OCI-LY7 (cell line): ENCODE measurements around the gene CPNE2. TPM values are rescaled to one million over a fixed set of nuclear protein-coding genes. Genes with fewer than 3 reads are reported as not detected.

Source experiments
- BruUV-seq: library from RNA; stranded (reverse); fragments of 400-500 nt; replicated peaks from 2 replicates; lab custom pipeline; 2021; lab: Mats Ljungman, UMichigan
- CTCF ChIA-PET: fragments of 300-600 bp; sonication (Branson Sonifier 250); formaldehyde crosslinking; loops from one replicate; lab custom pipeline; 2022; ENCODE audit warnings: antibody characterized with exemption; ENCODE audit not compliant: unreplicated experiment; lab: Charles Lee
- POLR2A ChIA-PET: fragments of 300-600 bp; sonication (Branson Sonifier 250); formaldehyde crosslinking; loops from one replicate; lab custom pipeline; 2022; ENCODE audit warnings: antibody characterized with exemption; lab: Charles Lee
- DNase-seq: peaks from one replicate; pipeline ENCODE4 v3.0.0-alpha.2; 2015; ENCODE audit warnings: low spot score
- H2AFZ ChIP-seq: fragments of 200-600 bp; sonication (generic), shearing (Covaris generic); 2 replicates; pipeline ENCODE4 v1.6.1; 2014; ENCODE audit warnings: mild to moderate bottlenecking, antibody characterized with exemption, low read length, moderate library complexity
- H3K27ac ChIP-seq: fragments of 200-600 bp; sonication (generic); 2 replicates; pipeline ENCODE4 v1.5.1; 2014; ENCODE audit warnings: mixed run types, low read depth, mild to moderate bottlenecking, moderate library complexity, low read length, inconsistent platforms; ENCODE audit not compliant: poor library complexity, severe bottlenecking
- H3K36me3 ChIP-seq: fragments of 200-600 bp; sonication (generic); 2 replicates; pipeline ENCODE4 v1.6.1; 2014; ENCODE audit warnings: mild to moderate bottlenecking, antibody characterized with exemption, low read length, moderate library complexity, mixed read lengths; ENCODE audit not compliant: insufficient read depth
- H3K4me1 ChIP-seq: fragments of 200-600 bp; sonication (generic); 2 replicates; pipeline ENCODE4 v1.5.1; 2014; ENCODE audit warnings: mild to moderate bottlenecking, low read length; ENCODE audit not compliant: insufficient read depth, poor library complexity, severe bottlenecking
- H3K4me2 ChIP-seq: fragments of 200-600 bp; sonication (generic); 2 replicates; pipeline ENCODE4 v1.6.1; 2014; ENCODE audit warnings: mild to moderate bottlenecking, low read length
- H3K4me3 ChIP-seq: fragments of 200-600 bp; sonication (generic); 2 replicates; pipeline ENCODE4 v1.5.1; 2014; ENCODE audit warnings: mild to moderate bottlenecking, low read depth, low read length; ENCODE audit not compliant: poor library complexity, severe bottlenecking
- H3K79me2 ChIP-seq: fragments of 200-600 bp; sonication (generic); 2 replicates; pipeline ENCODE4 v1.6.1; 2016; ENCODE audit warnings: low read depth, mild to moderate bottlenecking, low read length, moderate library complexity, mixed read lengths; ENCODE audit not compliant: insufficient read depth
- H3K9me2 ChIP-seq: fragments of 200-600 bp; sonication (generic); 2 replicates; pipeline ENCODE4 v1.6.1; 2016; ENCODE audit warnings: mild to moderate bottlenecking, low read length, mixed read lengths; ENCODE audit not compliant: insufficient read depth
- H3K9me3 ChIP-seq: fragments of 200-600 bp; sonication (generic); 2 replicates; pipeline ENCODE4 v1.6.1; 2014; ENCODE audit warnings: mild to moderate bottlenecking, mixed run types, low read length, mixed read lengths
- H4K20me1 ChIP-seq: fragments of 200-600 bp; sonication (generic); 2 replicates; pipeline ENCODE4 v1.6.1; 2014; ENCODE audit warnings: mild to moderate bottlenecking, antibody characterized with exemption, low read length, moderate library complexity, mixed read lengths; ENCODE audit not compliant: insufficient read depth
- EZH2phosphoT487 ChIP-seq: fragments of 200-600 bp; sonication (generic); IDR thresholded peaks from 2 replicates; pipeline ENCODE4 v1.6.1; 2018; ENCODE audit warnings: low read depth, borderline replicate concordance, mild to moderate bottlenecking, mixed run types, antibody characterized with exemption, low read length, moderate library complexity, mixed read lengths
- intact Hi-C: fragments of 100-400 bp; cut with micrococcal nuclease; formaldehyde crosslinking; loops from one replicate; pipeline ENCODE4 v1.10.0; 2022; ENCODE audit not compliant: unreplicated experiment
- total RNA-seq, 2 experiments: library from RNA; depleted of rRNA in 1 of 2; stranded (reverse); fragments of >200 nt in 1 of 2; shearing (Covaris generic) in 1 of 2; gene quantifications; 2 replicates each; pipeline ENCODE4 v1.2.3, GENCODE V29; 2014 to 2022
- TF ChIP-seq, protein P1 (sequence below): fragments of 200-600 bp; sonication (generic); conservative IDR thresholded peaks from 2 replicates; pipeline ENCODE4 v1.5.1; 2014; ENCODE audit warnings: mild to moderate bottlenecking, antibody characterized with exemption, low read length, moderate library complexity, mixed read lengths

CPNE2 gene
- total RNA-seq, 2 experiments from 2014 or later: 14.4 to 44.7 TPM

DNA sequence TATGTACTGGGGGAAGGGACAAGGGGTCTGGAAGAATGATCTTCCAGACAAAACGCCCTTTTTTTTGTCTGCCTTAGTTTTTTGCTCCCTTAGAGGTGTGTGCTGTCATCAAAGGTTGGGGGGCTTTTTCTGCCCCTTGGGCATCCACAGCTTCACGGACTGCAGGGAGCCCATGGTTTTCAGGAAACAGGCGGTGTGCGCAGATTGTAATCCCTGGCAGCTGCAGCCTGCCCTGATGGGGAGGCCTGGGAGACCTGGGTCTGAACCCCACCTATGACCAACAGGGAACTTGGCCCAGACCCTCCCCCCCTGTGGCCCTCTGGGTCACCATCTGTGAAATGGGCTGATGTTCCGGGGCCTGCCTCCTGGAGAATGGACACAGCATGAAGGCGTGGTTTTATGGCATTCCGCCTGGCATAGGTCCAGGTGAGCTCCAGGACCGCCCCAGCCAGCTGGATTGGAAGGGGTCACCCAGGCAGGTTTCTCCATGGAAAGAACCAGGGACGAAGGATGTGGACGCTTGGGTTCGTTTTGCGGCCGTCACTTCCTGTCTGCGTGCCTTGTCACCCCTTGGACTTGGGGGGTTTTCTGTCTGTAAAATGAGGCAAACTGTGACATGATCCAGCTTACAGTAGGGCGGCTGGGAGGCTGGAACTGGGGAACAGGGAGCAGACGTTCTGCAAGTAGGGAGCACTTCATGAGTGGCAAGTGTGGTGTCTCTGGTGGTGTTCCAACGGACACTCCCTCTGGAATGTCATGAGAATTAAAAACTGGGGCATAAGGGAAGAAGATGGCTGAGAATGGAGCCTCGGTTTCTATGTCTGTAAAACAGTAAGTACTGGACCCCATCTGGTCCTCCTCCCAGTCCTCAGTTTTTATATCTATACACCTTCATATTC, 1.5 kb downstream of the CPNE2 start:
- Histone ChIP-seq H3K79me2 (no peaks in the 10 kb centered on the region), H3K4me2 (peak overlapping the region; percentile 66), H3K27ac (no peak overlapping the region), H3K36me3 (no peaks in the 10 kb centered on the region), H3K4me3 (peak overlapping the region; percentile 76), H3K9me3 (no peaks in the 10 kb centered on the region), H2AFZ (no peak overlapping the region), H3K4me1 (peaks cover 56% of the 10 kb centered on the region), H3K9me2 (no peaks in the 10 kb centered on the region), H4K20me1 (no peaks in the 10 kb centered on the region)
- ChIA-PET POLR2A (interaction anchor here (0.5 to 1.5 kb wide), 6 partner anchors 9 to 132 kb away, joined by 3 to 9 read pairs (median 3); no protein-coding TSS in a partner anchor), CTCF (interaction anchor here (0.6 to 1.0 kb wide), 4 partner anchors 41 to 288 kb away, joined by 3 to 20 read pairs (median 10); no protein-coding TSS in a partner anchor)
- TF ChIP-seq EZH2phosphoT487: no peak
- TF ChIP-seq, protein P1, sequence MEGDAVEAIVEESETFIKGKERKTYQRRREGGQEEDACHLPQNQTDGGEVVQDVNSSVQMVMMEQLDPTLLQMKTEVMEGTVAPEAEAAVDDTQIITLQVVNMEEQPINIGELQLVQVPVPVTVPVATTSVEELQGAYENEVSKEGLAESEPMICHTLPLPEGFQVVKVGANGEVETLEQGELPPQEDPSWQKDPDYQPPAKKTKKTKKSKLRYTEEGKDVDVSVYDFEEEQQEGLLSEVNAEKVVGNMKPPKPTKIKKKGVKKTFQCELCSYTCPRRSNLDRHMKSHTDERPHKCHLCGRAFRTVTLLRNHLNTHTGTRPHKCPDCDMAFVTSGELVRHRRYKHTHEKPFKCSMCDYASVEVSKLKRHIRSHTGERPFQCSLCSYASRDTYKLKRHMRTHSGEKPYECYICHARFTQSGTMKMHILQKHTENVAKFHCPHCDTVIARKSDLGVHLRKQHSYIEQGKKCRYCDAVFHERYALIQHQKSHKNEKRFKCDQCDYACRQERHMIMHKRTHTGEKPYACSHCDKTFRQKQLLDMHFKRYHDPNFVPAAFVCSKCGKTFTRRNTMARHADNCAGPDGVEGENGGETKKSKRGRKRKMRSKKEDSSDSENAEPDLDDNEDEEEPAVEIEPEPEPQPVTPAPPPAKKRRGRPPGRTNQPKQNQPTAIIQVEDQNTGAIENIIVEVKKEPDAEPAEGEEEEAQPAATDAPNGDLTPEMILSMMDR: no peak
- no peak for DNase-seq
- no TSS peak for BruUV-seq
- intact Hi-C loops: loop anchor here (2.0 kb wide), 1 partner anchor 75 kb away; no protein-coding TSS in a partner anchor

- Histone ChIP-seq H3K27ac (no peak overlapping the region), H2AFZ (no peak overlapping the region), H3K36me3 (no peaks in the 10 kb centered on the region), H3K4me2 (no peak overlapping the region), H3K4me1 (peaks cover 46% of the 10 kb centered on the region), H3K79me2 (no peaks in the 10 kb centered on the region), H3K9me3 (no peaks in the 10 kb centered on the region), H3K9me2 (no peaks in the 10 kb centered on the region), H4K20me1 (no peaks in the 10 kb centered on the region), H3K4me3 (no peak overlapping the region)
- TF ChIP-seq, protein P1: no peak
- no peak for TF ChIP-seq EZH2phosphoT487
- intact Hi-C loops: no loop called here
- BruUV-seq: no TSS peak
- CTCF ChIA-PET: no interaction called here
- DNase-seq: no peak
- POLR2A ChIA-PET: interaction anchor here (1.2 kb wide), 1 partner anchor 11 kb away, joined by 3 read pairs; no protein-coding TSS in a partner anchor
Observed at GRCh38 chr16:57094911-57095310, 2.5 kb downstream of the CPNE2 start.

GRCh38 chr16:57096192-57096591, 3.8 kb downstream of the CPNE2 start:
- no peak for DNase-seq
- TF ChIP-seq, protein P1: no peak
- TF ChIP-seq EZH2phosphoT487: no peak
- no peak overlapping the region for H3K4me2 ChIP-seq
- no peaks in the 10 kb centered on the region for H3K36me3 ChIP-seq
- no peaks in the 10 kb centered on the region for H3K79me2 ChIP-seq
- peaks cover 37% of the 10 kb centered on the region for H3K4me1 ChIP-seq
- H3K9me3 ChIP-seq: no peaks in the 10 kb centered on the region
- CTCF ChIA-PET: no interaction called here
- POLR2A ChIA-PET: no interaction called here
- H2AFZ ChIP-seq: no peak overlapping the region
- no TSS peak for BruUV-seq
- H3K9me2 ChIP-seq: no peaks in the 10 kb centered on the region
- intact Hi-C loops: no loop called here
- H3K27ac ChIP-seq: no peak overlapping the region
- no peak overlapping the region for H3K4me3 ChIP-seq
- H4K20me1 ChIP-seq: no peaks in the 10 kb centered on the region
